HepG2 (cell line): ENCODE data around the gene PTGES3. TPM values are rescaled to one million over a fixed set of nuclear protein-coding genes. Genes with fewer than 3 reads are reported as not detected.

Experiments
- ASH2L ChIP-seq: fragments of 300-600, 200-600 bp; sonication (generic); IDR thresholded peaks from 2 replicates; pipeline ENCODE4 v1.7.0; 2017; ENCODE audit warnings: low read depth, mild to moderate bottlenecking, moderate library complexity, mixed read lengths, low read length; ENCODE audit not compliant: insufficient read length
- ATAD3A ChIP-seq: sonication (generic); formaldehyde crosslinking; IDR thresholded peaks from 2 replicates; pipeline ENCODE4 v1.4.0; 2020; ENCODE audit warnings: missing genetic modification reagents
- ATF4 ChIP-seq, 2 experiments: fragments of 450-650 bp in 1 of 2; sonication (generic) in 1 of 2; formaldehyde crosslinking; IDR thresholded peaks; 2 replicates each; pipeline versions ENCODE4 v1.5.0 to v1.8.0; 2020 to 2022; ENCODE audit warnings: mild to moderate bottlenecking in 1 of 2, missing genetic modification reagents in 1 of 2
- CEBPB ChIP-seq: IDR thresholded peaks from 2 replicates; pipeline ENCODE4 v1.6.1; 2011; ENCODE audit warnings: low read depth, low read length, improper control_type of control experiment, borderline replicate concordance
- EHMT2 ChIP-seq: fragments of 200-600 bp; sonication (generic); IDR thresholded peaks from 2 replicates; pipeline ENCODE4 v1.7.0; 2017; ENCODE audit warnings: antibody characterized with exemption, low read depth, low read length, borderline replicate concordance
- ELF4 ChIP-seq: sonication (generic); formaldehyde crosslinking; IDR thresholded peaks from 2 replicates; pipeline ENCODE4 v1.5.0; 2020; ENCODE audit warnings: missing genetic modification reagents, mild to moderate bottlenecking, moderate library complexity, borderline replicate concordance
- ERF ChIP-seq: IDR thresholded peaks from 2 replicates; pipeline ENCODE4 v1.6.1; 2018; ENCODE audit warnings: missing biosample characterization, missing genetic modification reagents
- HMGXB4 ChIP-seq, 2 experiments: sonication (generic) in 1 of 2; formaldehyde crosslinking in 1 of 2; IDR thresholded peaks; 2 replicates each; pipeline versions ENCODE4 v1.4.0 to v1.6.1; 2018 to 2020; ENCODE audit warnings: missing genetic modification reagents in 2 of 2, borderline replicate concordance in 1 of 2, low read depth in 1 of 2, mild to moderate bottlenecking in 1 of 2, missing biosample characterization in 1 of 2
- HNRNPK ChIP-seq: fragments of 200-400 bp; formaldehyde crosslinking; IDR thresholded peaks from 2 replicates; pipeline ENCODE4 v1.6.1; 2018; ENCODE audit warnings: low read length, low read depth, moderate library complexity, mild to moderate bottlenecking; ENCODE audit not compliant: poor library complexity, severe bottlenecking
- HOXA5 ChIP-seq: sonication (generic); formaldehyde crosslinking; IDR thresholded peaks from 2 replicates; pipeline ENCODE4 v1.4.0; 2020; ENCODE audit warnings: missing genetic modification reagents
- JDP2 ChIP-seq: sonication (generic); formaldehyde crosslinking; IDR thresholded peaks from 2 replicates; pipeline ENCODE4 v1.8.1; 2022; ENCODE audit warnings: missing genetic modification reagents, borderline replicate concordance
- MEIS1 ChIP-seq: sonication (generic); formaldehyde crosslinking; IDR thresholded peaks from 2 replicates; pipeline ENCODE4 v1.9.0; 2021; ENCODE audit warnings: mild to moderate bottlenecking, missing genetic modification reagents, moderate library complexity, borderline replicate concordance
- MYC ChIP-seq: sonication (generic); formaldehyde crosslinking; IDR thresholded peaks from 2 replicates; pipeline ENCODE4 v1.9.0; 2021; ENCODE audit warnings: missing genetic modification reagents, borderline replicate concordance
- NFRKB ChIP-seq: fragments of 450-650 bp; IDR thresholded peaks from 2 replicates; pipeline ENCODE4 v1.6.1; 2017
- REPIN1 ChIP-seq: sonication (generic); formaldehyde crosslinking; IDR thresholded peaks from 2 replicates; pipeline ENCODE4 v1.8.0; 2022; ENCODE audit warnings: missing genetic modification reagents, low read depth, mild to moderate bottlenecking, borderline replicate concordance
- SP140L ChIP-seq: sonication (generic); formaldehyde crosslinking; IDR thresholded peaks from 2 replicates; pipeline ENCODE4 v1.4.0; 2020; ENCODE audit warnings: missing genetic modification reagents, borderline replicate concordance
- SP4 ChIP-seq: sonication (generic); formaldehyde crosslinking; IDR thresholded peaks from 2 replicates; pipeline ENCODE4 v1.8.1; 2023; ENCODE audit warnings: mild to moderate bottlenecking, missing genetic modification reagents
- TBX2 ChIP-seq: sonication (generic); formaldehyde crosslinking; IDR thresholded peaks from 2 replicates; pipeline ENCODE4 v1.5.0; 2020; ENCODE audit warnings: missing genetic modification reagents, mild to moderate bottlenecking, borderline replicate concordance
- TCF12 ChIP-seq, 2 experiments: fragments of 450-650 bp in 1 of 2; sonication (generic) in 1 of 2; formaldehyde crosslinking in 1 of 2; IDR thresholded peaks; 2 replicates each; pipeline versions ENCODE4 v1.6.1 to v1.8.0; 2017 to 2022; ENCODE audit warnings: antibody characterized with exemption in 1 of 2, mild to moderate bottlenecking in 1 of 2, missing genetic modification reagents in 1 of 2, moderate library complexity in 1 of 2
- TCF7L2 ChIP-seq: IDR thresholded peaks from 2 replicates; pipeline ENCODE4 v1.6.1; 2011; ENCODE audit warnings: mild to moderate bottlenecking, low read depth, low read length, moderate library complexity
- WIZ ChIP-seq: sonication (generic); formaldehyde crosslinking; IDR thresholded peaks from 2 replicates; pipeline ENCODE4 v1.5.1; 2020; ENCODE audit warnings: mild to moderate bottlenecking, missing genetic modification reagents
- ZFP62 ChIP-seq: sonication (generic); formaldehyde crosslinking; IDR thresholded peaks from 2 replicates; pipeline ENCODE4 v1.4.0; 2020; ENCODE audit warnings: missing genetic modification reagents
- ZNF251 ChIP-seq: sonication (generic); formaldehyde crosslinking; IDR thresholded peaks from 2 replicates; pipeline ENCODE4 v1.9.0; 2021; ENCODE audit warnings: mild to moderate bottlenecking, missing genetic modification reagents
- ZNF281 ChIP-seq: sonication (generic); formaldehyde crosslinking; IDR thresholded peaks from 2 replicates; pipeline ENCODE4 v1.4.0; 2020; ENCODE audit warnings: missing genetic modification reagents, borderline replicate concordance
- polyA plus RNA-seq, 8 experiments: library from polyadenylated mRNA; depleted of rRNA in 3 of 8; stranded (reverse) in 7 of 8; unstranded in 1 of 8; fragments of >200 nt; fragmentation: Illumina TruSeq in 4 of 8; extraction: Trizol in 4 of 8; gene quantifications; 2 replicates each; pipeline versions ENCODE4 v1.2.1 to v1.2.3, GENCODE V29; 2011 to 2016; ENCODE audit warnings: low read depth in 4 of 8, missing spikeins in 1 of 8, mixed read lengths in 1 of 8; ENCODE audit not compliant: insufficient read depth in 1 of 8
- total RNA-seq, 5 experiments: library from RNA; depleted of rRNA; stranded (reverse); fragments of >200 nt; fragmentation: Illumina TruSeq; extraction: Trizol; gene quantifications; 2 replicates each; pipeline ENCODE4 v1.2.3, GENCODE V29; 2016; ENCODE audit warnings: low read depth in 1 of 5

The PTGES3 gene
- total and polyA plus RNA-seq, 2 of the 13 experiments (the other 11 are each of a cell fraction or from before 2014, with no cell fraction given): 54.4 to 159 TPM

- TF ChIP-seq ZNF281 (CRISPR knock-in tag) (no peak), CEBPB (0 out of 2 replicates have a peak, but pooled peaks have one; percentile 2), NFRKB (no peak), SP4 (CRISPR knock-in tag) (peak; percentile 80), HMGXB4 (CRISPR knock-in tag; IDR thresholded peaks at IDR 0.05; ENCODE audit: borderline replicate concordance in 1 of 2, low read depth in 1 of 2) (peak; percentile 74 to 79; a peak in 3 of 4 replicates), TCF12 (IDR thresholded peaks at IDR 0.05) (no peak), TCF12 (CRISPR knock-in tag; IDR thresholded peaks at IDR 0.05) (no peak), JDP2 (no peak), REPIN1 (CRISPR knock-in tag) (no peak; the same call in 1 of the 2 replicates), ZFP62 (CRISPR knock-in tag) (no peak), ZNF251 (CRISPR knock-in tag) (0 out of 2 replicates have a peak, but pooled peaks have one; percentile 26), ATF4 (CRISPR knock-in tag; IDR thresholded peaks at IDR 0.05) (no peak; a peak in 1 of 4 replicates), TBX2 (CRISPR knock-in tag) (peak; percentile 83), MEIS1 (CRISPR knock-in tag) (0 out of 2 replicates have a peak, but pooled peaks have one; percentile 30), TCF7L2 (no peak), ELF4 (peak; percentile 55; the same call in 1 of the 2 replicates), MYC (peak; percentile 81; the same call in 1 of the 2 replicates), HNRNPK (no peak), ASH2L (peak; percentile 92), HOXA5 (CRISPR knock-in tag) (peak; percentile 80), EHMT2 (no peak), SP140L (CRISPR knock-in tag) (peak; percentile 72; the same call in 1 of the 2 replicates), WIZ (no peak), ATAD3A (CRISPR knock-in tag) (no peak), ERF (CRISPR knock-in tag) (peak; percentile 79)
Measured at GRCh38 chr12:56645717-56646446, 42.2 kb downstream of the PTGES3 start, which contains the start of gene ATP5F1B (continued).
